Measurements from ENCODE around the gene LMOD3. TPM values are rescaled to one million over a fixed set of nuclear protein-coding genes. Genes with fewer than 3 reads are reported as not detected.

LMOD3 gene
- total and polyA plus RNA-seq, 9 of the 15 experiments (the other 6 are each of a cell fraction or from before 2014, with no cell fraction given) = 0.03 TPM; not detected in 8

DNA sequence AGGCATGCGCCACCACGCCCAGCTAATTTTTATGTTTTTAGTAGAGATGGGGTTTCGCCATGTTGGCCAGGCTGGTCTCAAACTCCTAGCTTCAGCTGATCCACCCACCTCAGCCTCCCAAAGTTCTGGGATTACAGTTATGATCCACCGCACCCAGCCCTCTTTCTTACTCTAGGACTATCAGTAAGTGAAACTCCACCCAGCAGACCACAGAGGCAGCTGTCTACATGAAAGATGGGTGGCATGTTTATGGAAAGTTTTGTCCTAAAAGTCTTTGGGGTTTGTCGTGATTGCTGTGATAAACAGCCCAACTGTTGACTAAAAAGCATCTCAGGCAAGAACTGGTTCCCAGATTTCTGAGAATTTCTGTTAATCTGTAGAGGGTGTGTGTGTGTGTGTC lies 26.8 kb downstream of the LMOD3 start (continued):
- no peak for TF ChIP-seq MYC (IDR thresholded peaks at IDR 0.05; ENCODE audit: low read depth, low read length)
- no peak for TF ChIP-seq MYC (CRISPR knock-in tag; IDR thresholded peaks at IDR 0.05; ENCODE audit: borderline replicate concordance, low read depth)
- TF ChIP-seq PKNOX1 (IDR thresholded peaks at IDR 0.05) = peak; percentile 72
- TF ChIP-seq BACH1 (tag; IDR thresholded peaks at IDR 0.05) = no peak
- TF ChIP-seq ZNF12 (CRISPR knock-in tag; IDR thresholded peaks at IDR 0.05) = no peak
- no peak for TF ChIP-seq ZNF311 (CRISPR knock-in tag; IDR thresholded peaks at IDR 0.05)
- TF ChIP-seq GABPB1 (CRISPR knock-in tag; IDR thresholded peaks at IDR 0.05) = no peak
- no peak for TF ChIP-seq ARHGAP35 (IDR thresholded peaks at IDR 0.05; ENCODE audit: partially characterized antibody)
- TF ChIP-seq ZC3H8 (IDR thresholded peaks at IDR 0.05) = no peak
- TF ChIP-seq ZNF316 (IDR thresholded peaks at IDR 0.05) = no peak
- no peak for TF ChIP-seq RHOXF2B (CRISPR knock-in tag; conservative IDR thresholded peaks at IDR 0.05)
- TF ChIP-seq, protein P1, sequence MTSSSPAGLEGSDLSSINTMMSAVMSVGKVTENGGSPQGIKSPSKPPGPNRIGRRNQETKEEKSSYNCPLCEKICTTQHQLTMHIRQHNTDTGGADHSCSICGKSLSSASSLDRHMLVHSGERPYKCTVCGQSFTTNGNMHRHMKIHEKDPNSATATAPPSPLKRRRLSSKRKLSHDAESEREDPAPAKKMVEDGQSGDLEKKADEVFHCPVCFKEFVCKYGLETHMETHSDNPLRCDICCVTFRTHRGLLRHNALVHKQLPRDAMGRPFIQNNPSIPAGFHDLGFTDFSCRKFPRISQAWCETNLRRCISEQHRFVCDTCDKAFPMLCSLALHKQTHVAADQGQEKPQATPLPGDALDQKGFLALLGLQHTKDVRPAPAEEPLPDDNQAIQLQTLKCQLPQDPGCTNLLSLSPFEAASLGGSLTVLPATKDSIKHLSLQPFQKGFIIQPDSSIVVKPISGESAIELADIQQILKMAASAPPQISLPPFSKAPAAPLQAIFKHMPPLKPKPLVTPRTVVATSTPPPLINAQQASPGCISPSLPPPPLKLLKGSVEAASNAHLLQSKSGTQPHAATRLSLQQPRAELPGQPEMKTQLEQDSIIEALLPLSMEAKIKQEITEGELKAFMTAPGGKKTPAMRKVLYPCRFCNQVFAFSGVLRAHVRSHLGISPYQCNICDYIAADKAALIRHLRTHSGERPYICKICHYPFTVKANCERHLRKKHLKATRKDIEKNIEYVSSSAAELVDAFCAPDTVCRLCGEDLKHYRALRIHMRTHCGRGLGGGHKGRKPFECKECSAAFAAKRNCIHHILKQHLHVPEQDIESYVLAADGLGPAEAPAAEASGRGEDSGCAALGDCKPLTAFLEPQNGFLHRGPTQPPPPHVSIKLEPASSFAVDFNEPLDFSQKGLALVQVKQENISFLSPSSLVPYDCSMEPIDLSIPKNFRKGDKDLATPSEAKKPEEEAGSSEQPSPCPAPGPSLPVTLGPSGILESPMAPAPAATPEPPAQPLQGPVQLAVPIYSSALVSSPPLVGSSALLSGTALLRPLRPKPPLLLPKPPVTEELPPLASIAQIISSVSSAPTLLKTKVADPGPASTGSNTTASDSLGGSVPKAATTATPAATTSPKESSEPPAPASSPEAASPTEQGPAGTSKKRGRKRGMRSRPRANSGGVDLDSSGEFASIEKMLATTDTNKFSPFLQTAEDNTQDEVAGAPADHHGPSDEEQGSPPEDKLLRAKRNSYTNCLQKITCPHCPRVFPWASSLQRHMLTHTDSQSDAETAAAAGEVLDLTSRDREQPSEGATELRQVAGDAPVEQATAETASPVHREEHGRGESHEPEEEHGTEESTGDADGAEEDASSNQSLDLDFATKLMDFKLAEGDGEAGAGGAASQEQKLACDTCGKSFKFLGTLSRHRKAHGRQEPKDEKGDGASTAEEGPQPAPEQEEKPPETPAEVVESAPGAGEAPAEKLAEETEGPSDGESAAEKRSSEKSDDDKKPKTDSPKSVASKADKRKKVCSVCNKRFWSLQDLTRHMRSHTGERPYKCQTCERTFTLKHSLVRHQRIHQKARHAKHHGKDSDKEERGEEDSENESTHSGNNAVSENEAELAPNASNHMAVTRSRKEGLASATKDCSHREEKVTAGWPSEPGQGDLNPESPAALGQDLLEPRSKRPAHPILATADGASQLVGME (CRISPR knock-in tag; IDR thresholded peaks at IDR 0.05) = no peak
- TF ChIP-seq NCOA6 (IDR thresholded peaks at IDR 0.05) = no peak
- TF ChIP-seq CTBP1 (IDR thresholded peaks at IDR 0.05; ENCODE audit: borderline replicate concordance) = peak; percentile 66; the same call in 1 of the 2 replicates
- no peak for TF ChIP-seq PML (IDR thresholded peaks at IDR 0.05; ENCODE audit: low read length)
- TF ChIP-seq ZBTB12 (CRISPR knock-in tag; IDR thresholded peaks at IDR 0.05) = no peak
- TF ChIP-seq ESRRA (IDR thresholded peaks at IDR 0.05; ENCODE audit: borderline replicate concordance, low read depth) = peak; percentile 37; the same call in 1 of the 2 replicates
- no peak for TF ChIP-seq ZNF695 (CRISPR knock-in tag; IDR thresholded peaks at IDR 0.05)
- peak; percentile 52; the same call in 1 of the 2 replicates for TF ChIP-seq TEAD4 (IDR thresholded peaks at IDR 0.05; ENCODE audit: low read length)
- TF ChIP-seq TEAD4 (CRISPR knock-in tag; IDR thresholded peaks at IDR 0.05; ENCODE audit: borderline replicate concordance) = no peak
- TF ChIP-seq DLX4 (CRISPR knock-in tag; IDR thresholded peaks at IDR 0.05) = no peak

All from K562 (cell line).